ENCODE measurements around the gene MYLK2. TPM values are rescaled to one million over a fixed set of nuclear protein-coding genes. Genes with fewer than 3 reads are reported as not detected.

The MYLK2 gene
- total RNA-seq, 4 donors from 2014 or later = 0.27 to 0.54 (median 0.31) TPM; not detected in 1

- Histone ChIP-seq H3K4me3 (no peak overlapping the region), H3K4me1 (peaks cover 0 to 13% (median 0%) of the 10 kb centered on the region in 3 donors), H3K36me3 (no peaks in the 10 kb centered on the region), H3K9me3 (no peaks in the 10 kb centered on the region), H3K27ac (peak overlapping the region in 1 of 4 donors; percentile 38), H3K27me3 (no peaks in the 10 kb centered on the region)
- 64 to 67% methylated on average over 7 of the region's 8 CpGs for WGBS, 2 donors (ENCODE audit: low coverage in 1 of 2)
- TF ChIP-seq, protein P1, sequence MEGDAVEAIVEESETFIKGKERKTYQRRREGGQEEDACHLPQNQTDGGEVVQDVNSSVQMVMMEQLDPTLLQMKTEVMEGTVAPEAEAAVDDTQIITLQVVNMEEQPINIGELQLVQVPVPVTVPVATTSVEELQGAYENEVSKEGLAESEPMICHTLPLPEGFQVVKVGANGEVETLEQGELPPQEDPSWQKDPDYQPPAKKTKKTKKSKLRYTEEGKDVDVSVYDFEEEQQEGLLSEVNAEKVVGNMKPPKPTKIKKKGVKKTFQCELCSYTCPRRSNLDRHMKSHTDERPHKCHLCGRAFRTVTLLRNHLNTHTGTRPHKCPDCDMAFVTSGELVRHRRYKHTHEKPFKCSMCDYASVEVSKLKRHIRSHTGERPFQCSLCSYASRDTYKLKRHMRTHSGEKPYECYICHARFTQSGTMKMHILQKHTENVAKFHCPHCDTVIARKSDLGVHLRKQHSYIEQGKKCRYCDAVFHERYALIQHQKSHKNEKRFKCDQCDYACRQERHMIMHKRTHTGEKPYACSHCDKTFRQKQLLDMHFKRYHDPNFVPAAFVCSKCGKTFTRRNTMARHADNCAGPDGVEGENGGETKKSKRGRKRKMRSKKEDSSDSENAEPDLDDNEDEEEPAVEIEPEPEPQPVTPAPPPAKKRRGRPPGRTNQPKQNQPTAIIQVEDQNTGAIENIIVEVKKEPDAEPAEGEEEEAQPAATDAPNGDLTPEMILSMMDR (IDR thresholded peaks at IDR 0.05) = no peak
- no peak for TF ChIP-seq POLR2A (IDR thresholded peaks at IDR 0.05)
- no peak for TF ChIP-seq EP300 (IDR thresholded peaks at IDR 0.05)
- no peak for TF ChIP-seq POLR2AphosphoS5 (IDR thresholded peaks at IDR 0.05)
- no peak for ATAC-seq
Observed at GRCh38 chr20:31806564-31807355, 12.4 kb upstream of the MYLK2 start.

DNA sequence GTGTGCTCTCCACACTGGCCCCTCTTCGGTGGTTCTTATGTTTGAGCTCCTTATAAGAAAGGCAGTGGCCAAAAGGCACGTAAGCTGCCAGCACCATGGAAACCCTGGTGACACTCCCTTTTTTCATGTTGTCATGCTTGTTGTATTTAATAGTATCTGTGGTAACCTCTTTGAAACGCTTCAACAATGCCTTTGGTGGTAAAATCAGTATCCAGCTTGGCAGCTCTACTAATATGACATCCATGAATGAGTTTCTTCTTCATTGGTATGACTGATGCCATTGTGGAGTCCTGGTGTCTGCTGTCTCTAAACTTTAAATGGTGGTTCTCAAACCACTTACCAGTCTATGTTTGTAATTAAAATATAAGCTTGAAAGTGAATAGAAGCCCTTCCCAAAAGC is 10.7 kb upstream of the MYLK2 start:
- peaks cover 0 to 26% (median 0%) of the 10 kb centered on the region in 3 donors for H3K4me1 ChIP-seq
- no peak for TF ChIP-seq POLR2AphosphoS5 (IDR thresholded peaks at IDR 0.05)
- TF ChIP-seq, protein P1 (IDR thresholded peaks at IDR 0.05) = no peak
- no peak for TF ChIP-seq EP300 (IDR thresholded peaks at IDR 0.05)
- TF ChIP-seq POLR2A (IDR thresholded peaks at IDR 0.05) = no peak
- WGBS, 2 donors (ENCODE audit: low coverage in 1 of 2) = 69 to 77% methylated on average over 3 of the region's 3 CpGs
- no peaks in the 10 kb centered on the region for H3K9me3 ChIP-seq
- ATAC-seq = no peak
- no peaks in the 10 kb centered on the region for H3K36me3 ChIP-seq
- no peak overlapping the region for H3K4me3 ChIP-seq
- no peaks in the 10 kb centered on the region for H3K27me3 ChIP-seq
- no peak overlapping the region for H3K27ac ChIP-seq

- ATAC-seq = no peak
Observed at GRCh38 chr20:31809661-31810060, 9.5 kb upstream of the MYLK2 start.

GRCh38 chr20:31811198-31811597 is 8.0 kb upstream of the MYLK2 start:
- H3K27ac ChIP-seq = peak overlapping the region in 1 of 4 donors; percentile 14
- WGBS, 2 donors (ENCODE audit: low coverage in 1 of 2) = 100% methylated on average over 1 of the region's 4 CpGs; no CpG with 5 or more reads in 1 of the 2 donors
- H3K9me3 ChIP-seq = no peaks in the 10 kb centered on the region
- TF ChIP-seq POLR2A (IDR thresholded peaks at IDR 0.05) (no peak), POLR2AphosphoS5 (IDR thresholded peaks at IDR 0.05) (no peak), EP300 (IDR thresholded peaks at IDR 0.05) (no peak)
- TF ChIP-seq, protein P1 (IDR thresholded peaks at IDR 0.05) = no peak
- peaks cover 0 to 34% (median 3%) of the 10 kb centered on the region in 3 donors for H3K4me1 ChIP-seq
- no peak overlapping the region for H3K4me3 ChIP-seq
- ATAC-seq = no peak
- H3K27me3 ChIP-seq = no peaks in the 10 kb centered on the region
- H3K36me3 ChIP-seq = no peaks in the 10 kb centered on the region

More at GRCh38 chr20:31809661-31810060, 9.5 kb upstream of the MYLK2 start:
- Histone ChIP-seq H3K4me3 (no peak overlapping the region), H3K9me3 (no peaks in the 10 kb centered on the region), H3K36me3 (no peaks in the 10 kb centered on the region), H3K27ac (no peak overlapping the region), H3K4me1 (peaks cover 0 to 26% (median 0%) of the 10 kb centered on the region in 3 donors), H3K27me3 (no peaks in the 10 kb centered on the region)
- WGBS, 2 donors (ENCODE audit: low coverage in 1 of 2) = 61 to 63% methylated on average over 3 of the region's 3 CpGs
- no peak for TF ChIP-seq POLR2A (IDR thresholded peaks at IDR 0.05)

DNA sequence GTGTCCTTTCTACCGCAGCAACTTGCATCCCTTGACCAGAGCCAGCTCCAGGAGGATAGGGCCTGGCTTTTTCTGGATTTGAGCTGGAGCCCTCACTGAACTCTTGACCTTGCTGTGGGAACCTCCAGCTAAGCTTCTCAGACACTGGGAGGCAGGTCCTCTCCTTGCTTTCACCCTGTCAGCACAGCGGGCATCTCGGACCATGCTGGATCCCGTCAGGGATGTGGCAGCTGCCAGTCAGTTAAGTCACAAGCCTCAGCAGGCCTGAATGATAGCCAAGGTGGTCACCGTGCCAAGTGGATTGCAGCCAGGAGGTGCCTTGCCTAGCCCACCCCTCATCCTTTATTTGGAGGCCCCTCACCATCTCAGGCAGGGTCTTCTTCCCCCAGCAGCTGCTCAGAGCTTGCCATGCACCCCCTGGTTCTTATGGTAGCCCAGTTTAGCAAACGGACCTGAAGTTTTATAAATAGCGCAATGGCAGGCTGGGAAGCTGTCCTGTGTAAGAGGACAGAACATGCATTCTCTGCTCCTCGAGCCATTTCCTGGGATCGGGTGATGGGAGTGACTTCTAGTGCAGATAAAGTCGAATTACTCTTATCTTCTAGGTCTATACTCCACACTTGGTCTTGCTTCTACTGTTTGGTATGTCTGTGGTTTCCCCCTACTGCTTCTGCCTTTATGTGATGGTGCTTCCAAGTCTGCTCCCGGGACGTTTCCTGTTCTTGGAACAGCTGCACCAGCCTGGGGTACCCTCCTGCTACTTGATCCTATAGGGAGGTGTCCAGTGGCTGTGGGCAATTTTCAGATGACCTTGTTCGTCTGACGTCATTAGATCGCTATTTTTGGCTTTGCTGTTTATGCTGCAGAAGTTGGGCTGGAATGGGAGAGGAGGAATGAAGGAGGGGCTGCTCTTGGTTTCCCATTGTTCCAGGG is 7.1 kb upstream of the MYLK2 start:
- Histone ChIP-seq H3K4me3 (no peak overlapping the region), H3K27ac (peak overlapping the region in 1 of 4 donors; percentile 14), H3K4me1 (peaks cover 0 to 25% (median 3%) of the 10 kb centered on the region in 3 donors), H3K27me3 (no peaks in the 10 kb centered on the region), H3K36me3 (no peaks in the 10 kb centered on the region), H3K9me3 (no peaks in the 10 kb centered on the region)
- ATAC-seq = no peak
- WGBS, 2 donors (ENCODE audit: low coverage in 1 of 2) = 41 to 65% methylated on average over 5 to 10 of the region's 15 CpGs
- TF ChIP-seq POLR2AphosphoS5 (IDR thresholded peaks at IDR 0.05) (no peak), EP300 (IDR thresholded peaks at IDR 0.05) (no peak), POLR2A (IDR thresholded peaks at IDR 0.05) (no peak)
- TF ChIP-seq, protein P1 (IDR thresholded peaks at IDR 0.05) = no peak

Data from gastroesophageal sphincter (tissue), 4 donors.